ENCODE data around the gene ITPKB.

Gene ITPKB

GRCh38 chr1:226666164-226666506, 72.9 kb downstream of the ITPKB start:
- TF ChIP-seq CTCF (IDR thresholded peaks at IDR 0.05): no peak
- no peak for DNase-seq (ENCODE audit: low spot score)
- H3K4me3 ChIP-seq: no peak overlapping the region
- peak overlapping the region; percentile 91 for H3K27ac ChIP-seq

- no peak for DNase-seq (ENCODE audit: low spot score)
- no peak for TF ChIP-seq CTCF (IDR thresholded peaks at IDR 0.05)
- peak overlapping the region; percentile 91 for H3K27ac ChIP-seq
These were observed 73.4 kb downstream of the ITPKB start for GRCh38 chr1:226665505-226666163.

DNA sequence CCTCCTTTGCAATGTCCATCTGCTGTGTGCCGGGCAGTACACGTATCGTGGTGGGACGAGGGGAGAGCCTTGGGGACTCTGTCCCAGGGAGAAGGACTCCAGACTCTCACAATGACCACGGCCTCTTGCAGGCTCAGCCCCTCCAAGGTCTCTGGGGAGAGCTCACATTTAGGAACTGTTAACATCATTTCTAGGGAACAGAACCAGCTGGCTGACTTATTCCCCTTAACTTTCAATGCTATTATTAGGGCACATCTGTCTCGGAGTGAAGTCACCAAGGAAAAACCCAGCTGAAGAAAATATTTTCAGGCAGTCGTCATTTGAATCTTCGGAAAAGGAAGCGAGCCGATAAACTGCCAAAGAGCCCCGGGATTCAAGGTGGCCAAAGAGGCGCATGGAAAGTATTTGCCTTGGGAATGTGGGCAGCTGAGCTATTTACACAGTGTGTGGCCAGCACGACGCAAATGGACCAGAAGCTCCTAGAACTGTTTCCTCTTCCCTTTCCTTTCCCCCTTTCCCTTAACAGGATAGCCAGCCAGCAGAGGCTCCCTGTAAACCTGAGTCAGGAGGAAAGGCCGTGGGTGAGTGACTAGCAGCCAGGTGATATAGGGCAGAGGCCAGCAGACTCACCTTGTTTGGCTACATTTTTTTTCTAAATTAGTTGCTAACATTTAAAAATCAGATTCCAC, 74.5 kb downstream of the ITPKB start:
- TF ChIP-seq CTCF (IDR thresholded peaks at IDR 0.05): no peak

More at GRCh38 chr1:226665505-226666163, 73.4 kb downstream of the ITPKB start:
- H3K4me3 ChIP-seq: no peak overlapping the region

GRCh38 chr1:226663327-226663704, 75.8 kb downstream of the ITPKB start:
- DNase-seq (ENCODE audit: low spot score): no peak
- peak overlapping the region; percentile 91 for H3K27ac ChIP-seq
- H3K4me3 ChIP-seq: peak overlapping the region; percentile 55
- TF ChIP-seq CTCF (IDR thresholded peaks at IDR 0.05): no peak

More for the DNA sequence above, 74.5 kb downstream of the ITPKB start:
- H3K27ac ChIP-seq: peak overlapping the region; percentile 91
- peak; percentile 86 for DNase-seq (ENCODE audit: low spot score)
- peak overlapping the region; percentile 46 for H3K4me3 ChIP-seq

DNA sequence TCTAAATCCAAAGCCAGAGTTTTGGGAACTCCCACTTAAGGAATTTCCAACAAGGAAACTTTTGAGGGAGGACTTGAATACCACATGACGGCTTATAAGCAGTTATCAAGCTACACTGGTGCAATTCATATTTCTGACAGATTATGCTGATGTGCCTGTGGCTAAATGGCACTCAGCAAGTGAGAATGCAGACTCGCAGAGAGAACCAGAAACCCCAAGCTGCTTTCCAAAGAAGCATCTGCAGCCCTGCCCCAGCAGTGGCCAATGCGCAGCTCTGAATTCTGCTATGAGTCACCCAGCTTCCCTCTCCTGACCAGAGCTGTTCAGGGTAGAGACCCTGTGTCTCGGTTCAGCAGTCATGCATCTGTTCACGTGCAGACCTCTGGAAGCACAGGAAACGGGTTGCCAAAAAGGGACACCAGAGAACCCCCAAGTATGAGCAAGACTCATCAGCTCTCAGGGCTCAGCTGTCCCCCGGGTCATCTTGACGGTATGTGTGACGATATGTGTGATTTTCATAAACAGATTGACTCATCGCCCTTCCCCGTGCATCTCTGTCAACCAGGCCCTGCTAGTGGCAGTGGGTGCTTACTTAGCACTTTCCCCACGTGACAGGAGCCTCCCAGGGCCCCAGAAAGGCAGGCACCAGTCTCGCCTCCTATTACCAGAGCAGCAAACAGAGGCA, 76.3 kb downstream of the ITPKB start:
- DNase-seq (ENCODE audit: low spot score): peak; percentile 92
- Histone ChIP-seq H3K27ac (peak overlapping the region; percentile 91), H3K4me3 (peak overlapping the region; percentile 55)
- no peak for TF ChIP-seq CTCF (IDR thresholded peaks at IDR 0.05)

DNA sequence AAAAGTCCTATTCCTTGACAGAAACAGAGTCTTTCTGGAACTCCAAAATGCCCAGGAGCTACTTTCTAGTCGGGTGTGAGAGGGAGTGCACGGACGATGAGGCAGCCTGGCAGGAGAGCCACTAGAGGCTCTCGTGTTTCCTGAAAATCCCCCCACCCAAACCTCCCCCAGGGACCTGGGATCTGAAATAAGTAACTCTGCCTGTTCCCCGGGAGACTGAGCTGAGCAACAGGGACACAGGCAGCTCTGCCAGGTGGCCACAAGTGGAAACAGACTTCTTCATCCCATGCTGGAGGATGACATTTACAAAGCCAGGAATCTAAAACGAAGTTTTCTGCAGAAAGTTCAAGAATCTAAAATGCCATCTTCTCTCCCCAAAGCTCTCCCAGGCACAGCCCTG, 77.1 kb downstream of the ITPKB start:
- TF ChIP-seq CTCF (IDR thresholded peaks at IDR 0.05): no peak
- no peak for DNase-seq (ENCODE audit: low spot score)
- peak overlapping the region; percentile 91 for H3K27ac ChIP-seq
- no peak overlapping the region for H3K4me3 ChIP-seq

Measured in coronary artery (tissue), 2 donors.